ENCODE results near the gene KREMEN1.
"Not testable (repeated sequence)": the region's sequence is repeated elsewhere in the genome, so short reads cannot be mapped to it uniquely, and the experiment has no call there.

The KREMEN1 gene

DNA sequence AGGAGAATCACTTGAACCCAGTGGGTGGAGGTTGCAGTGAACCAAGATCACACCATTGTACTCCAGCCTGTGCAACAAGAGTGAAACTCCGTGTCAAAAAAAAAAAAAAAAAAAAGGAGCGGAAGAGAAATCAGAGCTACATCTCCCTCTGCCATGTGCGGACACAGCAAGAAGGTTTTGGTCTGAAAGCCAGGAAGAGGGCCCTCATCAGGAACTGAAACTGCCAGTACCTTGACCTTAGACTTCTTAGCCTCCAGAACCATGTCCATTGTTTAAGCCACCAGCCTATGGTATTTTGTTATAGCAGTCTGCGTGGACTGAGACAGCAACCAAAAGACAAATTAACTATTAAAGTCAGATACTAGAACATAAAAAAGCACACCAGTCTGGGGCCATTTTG is 41.6 kb downstream of the KREMEN1 start:
- Histone ChIP-seq H3K36me3 (ENCODE audit: insufficient read depth, low read length) (no peaks in the 10 kb centered on the region), H3K4me3 (ENCODE audit: low read length) (no peak overlapping the region), H3K9me3 (replicated peaks; ENCODE audit: low read length) (no peaks in the 10 kb centered on the region), H3K27me3 (ENCODE audit: control insufficient read depth, insufficient read depth, low read length) (no peaks in the 10 kb centered on the region), H3K4me2 (ENCODE audit: low read length) (no peak overlapping the region), H3K4me1 (ENCODE audit: control insufficient read depth, insufficient read depth, low read length) (peaks cover 11% of the 10 kb centered on the region), H3K9ac (ENCODE audit: low read depth, low read length) (no peak overlapping the region)

GRCh38 chr22:29115682-29116288 is 43.0 kb downstream of the KREMEN1 start:
- H3K27me3 ChIP-seq (ENCODE audit: control insufficient read depth, insufficient read depth, low read length), result no peaks in the 10 kb centered on the region
- no peaks in the 10 kb centered on the region for H3K36me3 ChIP-seq (ENCODE audit: insufficient read depth, low read length)
- H3K4me3 ChIP-seq (ENCODE audit: low read length), result no peak overlapping the region
- no peak overlapping the region for H3K4me2 ChIP-seq (ENCODE audit: low read length)
- no peaks in the 10 kb centered on the region for H3K9me3 ChIP-seq (replicated peaks; ENCODE audit: low read length)
- H3K9ac ChIP-seq (ENCODE audit: low read depth, low read length), result no peak overlapping the region
- H3K4me1 ChIP-seq (ENCODE audit: control insufficient read depth, insufficient read depth, low read length), result peaks cover 11% of the 10 kb centered on the region

- Histone ChIP-seq H3K36me3 (ENCODE audit: insufficient read depth, low read length) (no peaks in the 10 kb centered on the region), H3K4me2 (ENCODE audit: low read length) (no peak overlapping the region), H3K27me3 (ENCODE audit: control insufficient read depth, insufficient read depth, low read length) (no peaks in the 10 kb centered on the region)
Measured at GRCh38 chr22:29116397-29117123, 43.7 kb downstream of the KREMEN1 start.

GRCh38 chr22:29117799-29118477 is 45.1 kb downstream of the KREMEN1 start:
- Histone ChIP-seq H3K9me3 (replicated peaks; ENCODE audit: low read length) (no peaks in the 10 kb centered on the region), H3K27me3 (ENCODE audit: control insufficient read depth, insufficient read depth, low read length) (no peaks in the 10 kb centered on the region), H3K4me3 (ENCODE audit: low read length) (no peak overlapping the region), H3K4me1 (ENCODE audit: control insufficient read depth, insufficient read depth, low read length) (peaks cover 6% of the 10 kb centered on the region), H3K36me3 (ENCODE audit: insufficient read depth, low read length) (no peaks in the 10 kb centered on the region), H3K4me2 (ENCODE audit: low read length) (no peak overlapping the region), H3K9ac (ENCODE audit: low read depth, low read length) (no peak overlapping the region)

More at GRCh38 chr22:29116397-29117123, 43.7 kb downstream of the KREMEN1 start:
- Histone ChIP-seq H3K4me3 (ENCODE audit: low read length) (no peak overlapping the region), H3K9me3 (replicated peaks; ENCODE audit: low read length) (no peaks in the 10 kb centered on the region), H3K9ac (ENCODE audit: low read depth, low read length) (no peak overlapping the region), H3K4me1 (ENCODE audit: control insufficient read depth, insufficient read depth, low read length) (peaks cover 11% of the 10 kb centered on the region)

DNA sequence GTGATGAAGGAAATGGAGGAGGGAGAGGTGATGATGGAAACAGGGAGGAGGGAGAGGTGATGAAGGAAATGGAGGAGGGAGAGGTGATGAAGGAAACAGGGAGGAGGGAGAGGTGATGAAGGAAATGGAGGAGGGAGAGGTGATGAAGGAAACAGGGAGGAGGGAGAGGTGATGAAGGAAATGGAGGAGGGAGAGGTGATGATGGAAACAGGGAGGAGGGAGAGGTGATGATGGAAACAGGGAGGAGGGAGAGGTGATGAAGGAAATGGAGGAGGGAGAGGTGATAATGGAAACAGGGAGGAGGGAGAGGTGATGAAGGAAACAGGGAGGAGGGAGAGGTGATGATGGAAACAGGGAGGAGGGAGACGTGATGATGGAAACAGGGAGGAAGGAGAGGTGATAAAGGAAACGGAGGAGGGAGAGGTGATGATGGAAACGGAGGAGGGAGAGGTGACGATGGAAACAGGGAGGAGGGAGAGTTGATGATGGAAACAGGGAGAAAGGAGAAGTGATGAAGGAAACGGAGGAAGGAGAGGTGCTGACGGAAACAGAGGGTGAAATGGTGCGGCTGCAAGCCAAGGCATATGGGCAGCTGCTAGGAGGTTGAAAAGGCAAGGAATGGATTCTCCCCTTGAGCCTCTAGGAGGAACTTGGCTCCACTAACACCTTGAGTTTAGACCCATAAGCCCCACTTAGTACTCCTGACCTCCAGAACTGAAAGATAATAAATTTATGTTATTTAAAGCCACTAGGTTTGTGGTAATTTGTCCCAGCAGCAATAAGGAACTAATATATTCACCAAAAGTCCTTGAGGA is 47.5 kb downstream of the KREMEN1 start:
- H3K36me3 ChIP-seq (ENCODE audit: insufficient read depth, low read length); H3K9ac ChIP-seq (ENCODE audit: low read depth, low read length); H3K9me3 ChIP-seq (replicated peaks; ENCODE audit: low read length); H3K4me1 ChIP-seq (ENCODE audit: control insufficient read depth, insufficient read depth, low read length); H3K4me3 ChIP-seq (ENCODE audit: low read length); H3K27me3 ChIP-seq (ENCODE audit: control insufficient read depth, insufficient read depth, low read length); H3K4me2 ChIP-seq (ENCODE audit: low read length): not testable (repeated sequence)

DNA sequence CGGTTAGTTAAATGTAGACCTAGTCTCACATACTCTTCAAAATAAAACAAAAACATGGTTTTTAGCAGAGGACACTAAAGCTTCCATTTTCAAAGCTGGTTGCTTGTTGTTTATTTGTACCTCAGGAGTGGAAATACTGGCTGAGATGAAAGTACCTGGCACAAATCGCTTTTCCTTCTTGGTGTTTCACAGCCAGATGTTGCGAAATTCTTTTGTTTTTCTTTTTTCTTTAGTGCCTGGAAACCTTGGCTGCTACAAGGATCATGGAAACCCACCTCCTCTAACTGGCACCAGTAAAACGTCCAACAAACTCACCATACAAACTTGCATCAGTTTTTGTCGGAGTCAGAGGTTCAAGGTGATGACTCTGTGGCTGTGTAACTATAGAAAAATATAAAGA is 48.3 kb downstream of the KREMEN1 start:
- Histone ChIP-seq H3K4me2 (ENCODE audit: low read length) (no peak overlapping the region), H3K9ac (ENCODE audit: low read depth, low read length) (no peak overlapping the region), H3K36me3 (ENCODE audit: insufficient read depth, low read length) (no peaks in the 10 kb centered on the region), H3K27me3 (ENCODE audit: control insufficient read depth, insufficient read depth, low read length) (no peaks in the 10 kb centered on the region), H3K4me1 (ENCODE audit: control insufficient read depth, insufficient read depth, low read length) (no peaks in the 10 kb centered on the region), H3K4me3 (ENCODE audit: low read length) (no peak overlapping the region), H3K9me3 (replicated peaks; ENCODE audit: low read length) (no peaks in the 10 kb centered on the region)

- H3K4me1 ChIP-seq (ENCODE audit: control insufficient read depth, insufficient read depth, low read length), result no peaks in the 10 kb centered on the region
- H3K4me2 ChIP-seq (ENCODE audit: low read length), result no peak overlapping the region
- H3K27me3 ChIP-seq (ENCODE audit: control insufficient read depth, insufficient read depth, low read length), result no peaks in the 10 kb centered on the region
- H3K9me3 ChIP-seq (replicated peaks; ENCODE audit: low read length), result no peaks in the 10 kb centered on the region
- no peak overlapping the region for H3K4me3 ChIP-seq (ENCODE audit: low read length)
- H3K9ac ChIP-seq (ENCODE audit: low read depth, low read length), result no peak overlapping the region
- no peaks in the 10 kb centered on the region for H3K36me3 ChIP-seq (ENCODE audit: insufficient read depth, low read length)
Measured at GRCh38 chr22:29122041-29122440, 49.2 kb downstream of the KREMEN1 start.

DNA sequence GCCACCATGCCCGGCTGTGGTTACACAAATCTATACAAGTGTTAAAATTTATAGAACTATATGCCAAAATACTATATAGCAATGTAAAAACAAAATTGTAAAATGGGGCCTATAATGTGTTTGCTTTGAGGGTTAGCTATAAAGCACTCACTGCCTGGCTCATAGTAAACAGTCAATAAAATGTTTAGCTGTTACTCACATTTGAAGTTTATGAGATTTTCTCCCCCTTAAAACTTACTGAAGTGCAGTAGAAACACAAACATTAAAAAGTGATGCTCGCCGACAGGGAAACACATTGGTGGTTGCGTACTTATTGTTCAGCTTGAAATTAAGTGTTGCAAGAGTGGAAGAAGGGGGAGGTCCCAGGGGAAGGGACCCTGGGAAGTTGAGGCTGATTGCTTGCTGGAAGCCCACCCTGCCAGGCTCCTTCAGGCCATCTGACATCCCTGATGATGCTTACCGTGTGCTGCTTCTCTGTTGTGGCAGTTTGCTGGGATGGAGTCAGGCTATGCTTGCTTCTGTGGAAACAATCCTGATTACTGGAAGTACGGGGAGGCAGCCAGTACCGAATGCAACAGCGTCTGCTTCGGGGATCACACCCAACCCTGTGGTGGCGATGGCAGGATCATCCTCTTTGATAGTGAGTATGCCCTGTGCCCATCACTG is 52.1 kb downstream of the KREMEN1 start:
- H3K4me2 ChIP-seq (ENCODE audit: low read length), result no peak overlapping the region
- peaks cover 8% of the 10 kb centered on the region for H3K4me1 ChIP-seq (ENCODE audit: control insufficient read depth, insufficient read depth, low read length)
- H3K27me3 ChIP-seq (ENCODE audit: control insufficient read depth, insufficient read depth, low read length), result no peaks in the 10 kb centered on the region
- no peak overlapping the region for H3K4me3 ChIP-seq (ENCODE audit: low read length)
- H3K9ac ChIP-seq (ENCODE audit: low read depth, low read length), result no peak overlapping the region
- H3K36me3 ChIP-seq (ENCODE audit: insufficient read depth, low read length), result no peaks in the 10 kb centered on the region
- no peaks in the 10 kb centered on the region for H3K9me3 ChIP-seq (replicated peaks; ENCODE audit: low read length)

- H3K9ac ChIP-seq (ENCODE audit: low read depth, low read length), result no peak overlapping the region
- no peaks in the 10 kb centered on the region for H3K27me3 ChIP-seq (ENCODE audit: control insufficient read depth, insufficient read depth, low read length)
- H3K36me3 ChIP-seq (ENCODE audit: insufficient read depth, low read length), result no peaks in the 10 kb centered on the region
- H3K9me3 ChIP-seq (replicated peaks; ENCODE audit: low read length), result no peaks in the 10 kb centered on the region
- H3K4me1 ChIP-seq (ENCODE audit: control insufficient read depth, insufficient read depth, low read length), result peaks cover 8% of the 10 kb centered on the region
- no peak overlapping the region for H3K4me2 ChIP-seq (ENCODE audit: low read length)
- H3K4me3 ChIP-seq (ENCODE audit: low read length), result no peak overlapping the region
Measured at GRCh38 chr22:29125443-29125778, 52.6 kb downstream of the KREMEN1 start.

- Histone ChIP-seq H3K4me2 (ENCODE audit: low read length) (no peak overlapping the region), H3K36me3 (ENCODE audit: insufficient read depth, low read length) (no peaks in the 10 kb centered on the region), H3K27me3 (ENCODE audit: control insufficient read depth, insufficient read depth, low read length) (no peaks in the 10 kb centered on the region), H3K9ac (ENCODE audit: low read depth, low read length) (no peak overlapping the region), H3K4me1 (ENCODE audit: control insufficient read depth, insufficient read depth, low read length) (peaks cover 8% of the 10 kb centered on the region), H3K4me3 (ENCODE audit: low read length) (no peak overlapping the region), H3K9me3 (replicated peaks; ENCODE audit: low read length) (no peaks in the 10 kb centered on the region)
Measured at GRCh38 chr22:29125844-29126243, 53.0 kb downstream of the KREMEN1 start.
